HCT116 (cell line): ENCODE results near the gene RAMP3. TPM values are rescaled to one million over a fixed set of nuclear protein-coding genes. Genes with fewer than 3 reads are reported as not detected.
A peak's percentile ranks its signal among the peaks of the same experiment; 100 is the strongest.

Experiments
- ATAC-seq: fragments of 200-7000 bp; cut with Tn5 transposase; 2 replicates; pipeline ENCODE4 v1.9.1; 2020; ENCODE audit warnings: mild to moderate bottlenecking, moderate library complexity
- BruUV-seq: library from RNA; stranded (reverse); fragments of 400-500 nt; replicated peaks from 2 replicates; lab custom pipeline; 2021; lab: Mats Ljungman, UMichigan
- CTCF ChIA-PET: fragments of 300-600 bp; sonication (Branson Sonifier 250); formaldehyde crosslinking; loops from one replicate; lab custom pipeline; 2021; ENCODE audit warnings: antibody characterized with exemption; lab: Charles Lee
- POLR2A ChIA-PET: fragments of 300-600, 350-600 bp; sonication (Branson Sonifier 250); formaldehyde crosslinking; loops from one replicate; lab custom pipeline; 2021; ENCODE audit warnings: antibody characterized with exemption; lab: Charles Lee
- RAD21 ChIA-PET, 2 experiments: fragments of 300-600 bp; sonication (Branson Sonifier 250); formaldehyde crosslinking; loops; one replicate each; lab custom pipeline; 2023; ENCODE audit warnings: low total read pairs in 2 of 2; ENCODE audit not compliant: uncharacterized antibody in 2 of 2, unreplicated experiment in 2 of 2, low non-redundant PET in 1 of 2; lab: Charles Lee
- DNase-seq: peaks from one replicate; pipeline ENCODE4 v3.0.0-alpha.2; 2010; ENCODE audit warnings: low read depth, low spot score
- H2AFZ ChIP-seq: fragments of 200-600 bp; shearing (Covaris generic), sonication (generic); 2 replicates; pipeline ENCODE4 v1.6.1; 2017; ENCODE audit warnings: low read depth, mixed run types, mixed read lengths, antibody characterized with exemption, low read length; ENCODE audit not compliant: poor library complexity, severe bottlenecking
- H3K27ac ChIP-seq: 2 replicates; pipeline ENCODE4 v1.5.1; 2012; ENCODE audit warnings: low read depth, low read length
- H3K27me3 ChIP-seq: fragments of 200-600 bp; sonication (generic); 2 replicates; pipeline ENCODE4 v1.6.1; 2016; ENCODE audit warnings: mixed run types, low read length, mixed read lengths; ENCODE audit not compliant: insufficient read depth
- H3K36me3 ChIP-seq, 2 experiments: fragments of 200-500 bp in 1 of 2; fragments of 200-600 bp in 1 of 2; sonication (Bioruptor generic) in 1 of 2; sonication (generic) in 1 of 2; 2 replicates each; pipeline versions ENCODE4 v1.5.1 to v1.6.1; 2014 to 2016; ENCODE audit warnings: low read length in 2 of 2, inconsistent platforms in 1 of 2, mixed read lengths in 1 of 2, mixed run types in 1 of 2; ENCODE audit not compliant: insufficient read depth in 2 of 2, control insufficient read depth in 1 of 2
- H3K4me1 ChIP-seq, 2 experiments: fragments of 200-600 bp in 1 of 2; sonication (generic) in 1 of 2; 2 replicates each; pipeline versions ENCODE4 v1.5.1 to v1.6.1; 2012 to 2017; ENCODE audit warnings: low read length in 2 of 2, inconsistent platforms in 1 of 2, mild to moderate bottlenecking in 1 of 2, mixed read lengths in 1 of 2, mixed run types in 1 of 2, moderate library complexity in 1 of 2; ENCODE audit not compliant: insufficient read depth in 2 of 2, control insufficient read depth in 1 of 2
- H3K4me2 ChIP-seq: fragments of 200-600 bp; sonication (generic); 2 replicates; pipeline ENCODE4 v1.6.1; 2017; ENCODE audit warnings: mixed run types, low read length, mixed read lengths
- H3K4me3 ChIP-seq, 2 experiments: fragments of 200-600 bp in 1 of 2; sonication (generic) in 1 of 2; replicated peaks in 1 of 2; 2 replicates each; pipeline ENCODE4 v1.5.1; 2011 to 2016; ENCODE audit warnings: low read length in 2 of 2, control low read depth in 1 of 2, low read depth in 1 of 2, mild to moderate bottlenecking in 1 of 2, mixed read lengths in 1 of 2, mixed run types in 1 of 2
- H3K79me2 ChIP-seq: fragments of 200-600 bp; sonication (generic); 2 replicates; pipeline ENCODE4 v1.6.1; 2017; ENCODE audit warnings: mild to moderate bottlenecking, mixed run types, low read length, moderate library complexity, mixed read lengths; ENCODE audit not compliant: insufficient read depth
- H3K9ac ChIP-seq: fragments of 200-600 bp; sonication (generic); 2 replicates; pipeline ENCODE4 v1.6.1; 2016; ENCODE audit warnings: low read length, mixed read lengths
- H3K9me2 ChIP-seq: fragments of 200-600 bp; sonication (generic), shearing (Covaris generic); 2 replicates; pipeline ENCODE4 v1.6.1; 2017; ENCODE audit warnings: mixed run types, mild to moderate bottlenecking, moderate library complexity; ENCODE audit not compliant: insufficient read depth
- H3K9me3 ChIP-seq, 2 experiments: fragments of 200-500 bp in 1 of 2; fragments of 200-600 bp in 1 of 2; sonication (Bioruptor generic) in 1 of 2; sonication (generic) in 1 of 2; 2 replicates each; pipeline ENCODE4 v1.6.1; 2014 to 2017; ENCODE audit warnings: low read length in 2 of 2, mixed read lengths in 2 of 2, inconsistent platforms in 1 of 2, low read depth in 1 of 2, mild to moderate bottlenecking in 1 of 2, mixed run types in 1 of 2, moderate library complexity in 1 of 2; ENCODE audit not compliant: control insufficient read depth in 1 of 2, insufficient read depth in 1 of 2
- H4K20me1 ChIP-seq: fragments of 200-600 bp; sonication (generic), shearing (Covaris generic); 2 replicates; pipeline ENCODE4 v1.6.1; 2017; ENCODE audit warnings: mixed run types, mild to moderate bottlenecking, moderate library complexity; ENCODE audit not compliant: insufficient read depth
- CBX3 ChIP-seq: IDR thresholded peaks from 2 replicates; pipeline ENCODE4 v1.6.1; 2012; ENCODE audit warnings: low read depth
- EGR1 ChIP-seq: IDR thresholded peaks from 2 replicates; pipeline ENCODE4 v1.6.1; 2012; ENCODE audit warnings: low read depth
- ELF1 ChIP-seq: IDR thresholded peaks from 2 replicates; pipeline ENCODE4 v1.6.1; 2012; ENCODE audit warnings: low read depth, borderline replicate concordance
- EZH2 ChIP-seq: fragments of 200-600 bp; sonication (generic); IDR thresholded peaks from 2 replicates; pipeline ENCODE4 v1.6.1; 2017; ENCODE audit warnings: antibody characterized with exemption, mixed run types
- EZH2phosphoT487 ChIP-seq: fragments of 200-600 bp; IDR thresholded peaks from 2 replicates; pipeline ENCODE4 v1.6.1; 2018; ENCODE audit warnings: antibody characterized with exemption, borderline replicate concordance
- FOSL1 ChIP-seq: IDR thresholded peaks from 2 replicates; pipeline ENCODE4 v1.6.1; 2012; ENCODE audit warnings: low read depth
- RAD21 ChIP-seq: IDR thresholded peaks from 2 replicates; pipeline ENCODE4 v1.6.1; 2012; ENCODE audit warnings: low read depth, mild to moderate bottlenecking
- SIN3A ChIP-seq: IDR thresholded peaks from 2 replicates; pipeline ENCODE4 v1.6.1; 2012; ENCODE audit warnings: low read depth
- SP1 ChIP-seq: IDR thresholded peaks from 2 replicates; pipeline ENCODE4 v1.6.1; 2012; ENCODE audit warnings: low read depth
- SRF ChIP-seq: IDR thresholded peaks from 2 replicates; pipeline ENCODE4 v1.6.1; 2012; ENCODE audit warnings: low read depth
- ZFX ChIP-seq: fragments of 450-650 bp; IDR thresholded peaks from 2 replicates; pipeline ENCODE4 v1.6.1; 2017
- ZNF274 ChIP-seq: fragments of 200-500 bp; sonication (Bioruptor generic); IDR thresholded peaks from 2 replicates; pipeline ENCODE4 v1.6.1; 2014; ENCODE audit warnings: mild to moderate bottlenecking, low read depth, low read length, inconsistent platforms
- intact Hi-C: fragments of 100-400 bp; cut with micrococcal nuclease; formaldehyde crosslinking; loops from 2 replicates; pipeline ENCODE4 v1.10.0; 2022
- total RNA-seq: library from RNA; stranded (reverse); gene quantifications from one replicate; pipeline ENCODE4 v1.2.1, GENCODE V29; 2021; ENCODE audit not compliant: unreplicated experiment
- TF ChIP-seq, protein P1 (sequence below): IDR thresholded peaks from 2 replicates; pipeline ENCODE4 v1.6.1; 2012
- TF ChIP-seq, protein P2 (sequence below): IDR thresholded peaks from 2 replicates; pipeline ENCODE4 v1.6.1; 2012

The RAMP3 gene
- total RNA-seq, 1 experiment from 2014 or later = not detected

DNA sequence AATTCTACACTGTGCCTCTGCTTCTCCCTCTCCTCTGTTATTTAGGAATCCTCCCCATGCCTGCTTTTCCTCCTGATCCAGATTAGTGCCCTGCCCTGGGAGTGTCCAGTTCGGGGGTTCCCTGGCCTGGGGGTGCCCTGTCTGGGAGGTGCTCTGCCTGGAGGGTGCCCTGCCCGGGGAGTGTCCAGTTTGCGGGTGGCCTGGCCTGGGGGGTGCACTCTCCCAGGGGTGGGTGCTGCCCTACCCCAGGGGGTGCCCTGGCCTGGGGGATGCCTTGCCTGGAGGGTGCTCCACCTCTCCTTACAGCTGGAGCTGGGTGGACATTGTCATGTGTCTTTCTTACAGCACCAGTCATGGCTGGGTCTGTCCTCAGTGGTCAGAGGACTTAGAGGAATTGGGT is 20.2 kb downstream of the RAMP3 start:
- no peaks in the 10 kb centered on the region for H3K79me2 ChIP-seq
- no peaks in the 10 kb centered on the region for H3K9me3 ChIP-seq
- H3K36me3 ChIP-seq = no peaks in the 10 kb centered on the region
- ChIA-PET RAD21 (no interaction called here), POLR2A (no interaction called here), CTCF (no interaction called here)
- H3K4me2 ChIP-seq = no peak overlapping the region
- H3K27me3 ChIP-seq = peaks cover 9% of the 10 kb centered on the region; the same call in 1 of the 2 replicates
- H3K9ac ChIP-seq = no peak overlapping the region
- no peaks in the 10 kb centered on the region for H3K9me2 ChIP-seq
- no peaks in the 10 kb centered on the region for H3K4me1 ChIP-seq
- no peaks in the 10 kb centered on the region for H4K20me1 ChIP-seq
- TF ChIP-seq SP1 (no peak), FOSL1 (no peak), SRF (no peak), EZH2 (no peak), ZNF274 (no peak), ZFX (no peak), CBX3 (no peak), SIN3A (no peak), EZH2phosphoT487 (no peak), ELF1 (no peak), EGR1 (no peak), RAD21 (no peak)
- TF ChIP-seq, protein P1, sequence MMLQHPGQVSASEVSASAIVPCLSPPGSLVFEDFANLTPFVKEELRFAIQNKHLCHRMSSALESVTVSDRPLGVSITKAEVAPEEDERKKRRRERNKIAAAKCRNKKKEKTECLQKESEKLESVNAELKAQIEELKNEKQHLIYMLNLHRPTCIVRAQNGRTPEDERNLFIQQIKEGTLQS = no peak
- TF ChIP-seq, protein P2, sequence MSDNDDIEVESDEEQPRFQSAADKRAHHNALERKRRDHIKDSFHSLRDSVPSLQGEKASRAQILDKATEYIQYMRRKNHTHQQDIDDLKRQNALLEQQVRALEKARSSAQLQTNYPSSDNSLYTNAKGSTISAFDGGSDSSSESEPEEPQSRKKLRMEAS = no peak
- ATAC-seq (peak; percentile 16), DNase-seq (no peak)
- H3K27ac ChIP-seq = no peak overlapping the region
- no peak overlapping the region for H3K4me3 ChIP-seq
- BruUV-seq = no TSS peak
- intact Hi-C loops = no loop called here
- no peak overlapping the region for H2AFZ ChIP-seq
